ENCODE results near the gene AKR1E2. TPM values are rescaled to one million over a fixed set of nuclear protein-coding genes. Genes with fewer than 3 reads are reported as not detected.

Gene AKR1E2
- 0.37 and 1.2 TPM in 2 replicates for total RNA-seq (2014; rRNA removed; shearing (Covaris generic); ENCODE audit: low replicate concordance)

GRCh38 chr10:4825868-4826791, at the start of gene AKR1E2:
Gene AKR1E2, plus strand, starts transcription at chr10:4826207. Its CDS starts 118 bp downstream, at chr10:4826325.
- peak within 1 kb of the TSS; percentile 48 for H3K4me3 ChIP-seq
- no peaks in the 10 kb centered on the region for H3K36me3 ChIP-seq
- no peaks in the 10 kb centered on the region for H3K9me3 ChIP-seq
- peak; percentile 86 for DNase-seq
- H3K27me3 ChIP-seq = no peaks in the 10 kb centered on the region

GRCh38 chr10:4776234-4776638, 49.8 kb upstream of the AKR1E2 start:
- DNase-seq = no peak

GRCh38 chr10:4778761-4779160, 47.2 kb upstream of the AKR1E2 start:
- Histone ChIP-seq H3K27me3 (no peaks in the 10 kb centered on the region), H3K4me3 (no peak overlapping the region), H3K36me3 (no peaks in the 10 kb centered on the region), H3K9me3 (no peaks in the 10 kb centered on the region)
- DNase-seq = no peak

More at GRCh38 chr10:4776234-4776638, 49.8 kb upstream of the AKR1E2 start:
- H3K9me3 ChIP-seq = no peaks in the 10 kb centered on the region
- H3K27me3 ChIP-seq = no peaks in the 10 kb centered on the region
- no peaks in the 10 kb centered on the region for H3K36me3 ChIP-seq
- H3K4me3 ChIP-seq = no peak overlapping the region

GRCh38 chr10:4780091-4780490, 45.9 kb upstream of the AKR1E2 start:
- Histone ChIP-seq H3K4me3 (no peak overlapping the region), H3K27me3 (no peaks in the 10 kb centered on the region), H3K9me3 (no peaks in the 10 kb centered on the region), H3K36me3 (no peaks in the 10 kb centered on the region)
- DNase-seq = no peak

GRCh38 chr10:4780782-4781181, 45.2 kb upstream of the AKR1E2 start:
- Histone ChIP-seq H3K27me3 (no peaks in the 10 kb centered on the region), H3K36me3 (no peaks in the 10 kb centered on the region), H3K4me3 (no peak overlapping the region), H3K9me3 (no peaks in the 10 kb centered on the region; the same call in 1 of the 2 replicates)
- no peak for DNase-seq

- no peak for DNase-seq
- Histone ChIP-seq H3K4me3 (no peak overlapping the region), H3K9me3 (peaks cover 9% of the 10 kb centered on the region), H3K27me3 (no peaks in the 10 kb centered on the region), H3K36me3 (no peaks in the 10 kb centered on the region)
Measured at GRCh38 chr10:4781955-4782354, 44.1 kb upstream of the AKR1E2 start.

GRCh38 chr10:4784667-4785333, 41.2 kb upstream of the AKR1E2 start:
- H3K27me3 ChIP-seq = no peaks in the 10 kb centered on the region
- peaks cover 9% of the 10 kb centered on the region for H3K9me3 ChIP-seq
- no peak for DNase-seq
- no peaks in the 10 kb centered on the region for H3K36me3 ChIP-seq
- no peak overlapping the region for H3K4me3 ChIP-seq

- Histone ChIP-seq H3K9me3 (peaks cover 9% of the 10 kb centered on the region), H3K27me3 (no peaks in the 10 kb centered on the region), H3K36me3 (no peaks in the 10 kb centered on the region), H3K4me3 (no peak overlapping the region)
- no peak for DNase-seq
Measured at GRCh38 chr10:4786043-4786839, 39.8 kb upstream of the AKR1E2 start.

GRCh38 chr10:4790045-4790444, 36.0 kb upstream of the AKR1E2 start:
- no peak for DNase-seq
- peaks cover 9% of the 10 kb centered on the region for H3K9me3 ChIP-seq
- no peak overlapping the region for H3K4me3 ChIP-seq
- no peaks in the 10 kb centered on the region for H3K36me3 ChIP-seq
- no peaks in the 10 kb centered on the region for H3K27me3 ChIP-seq

- DNase-seq = no peak
- no peak overlapping the region for H3K4me3 ChIP-seq
Measured at GRCh38 chr10:4790922-4791321, 35.1 kb upstream of the AKR1E2 start.

GRCh38 chr10:4792381-4792780, 33.6 kb upstream of the AKR1E2 start:
- Histone ChIP-seq H3K4me3 (no peak overlapping the region), H3K36me3 (no peaks in the 10 kb centered on the region), H3K9me3 (no peaks in the 10 kb centered on the region; the same call in 1 of the 2 replicates), H3K27me3 (no peaks in the 10 kb centered on the region)
- no peak for DNase-seq

More at GRCh38 chr10:4790922-4791321, 35.1 kb upstream of the AKR1E2 start:
- H3K9me3 ChIP-seq = peaks cover 9% of the 10 kb centered on the region
- no peaks in the 10 kb centered on the region for H3K36me3 ChIP-seq
- H3K27me3 ChIP-seq = no peaks in the 10 kb centered on the region

GRCh38 chr10:4801405-4801804, 24.6 kb upstream of the AKR1E2 start:
- no peaks in the 10 kb centered on the region for H3K36me3 ChIP-seq
- no peak overlapping the region for H3K4me3 ChIP-seq
- no peaks in the 10 kb centered on the region for H3K27me3 ChIP-seq

GRCh38 chr10:4802711-4803487, 23.1 kb upstream of the AKR1E2 start:
- H3K9me3 ChIP-seq = no peaks in the 10 kb centered on the region
- no peaks in the 10 kb centered on the region for H3K27me3 ChIP-seq
- H3K36me3 ChIP-seq = no peaks in the 10 kb centered on the region
- no peak overlapping the region for H3K4me3 ChIP-seq
- DNase-seq = no peak

More at GRCh38 chr10:4801405-4801804, 24.6 kb upstream of the AKR1E2 start:
- DNase-seq = no peak
- H3K9me3 ChIP-seq = no peaks in the 10 kb centered on the region

- Histone ChIP-seq H3K36me3 (no peaks in the 10 kb centered on the region), H3K9me3 (no peaks in the 10 kb centered on the region), H3K27me3 (no peaks in the 10 kb centered on the region), H3K4me3 (no peak overlapping the region)
- no peak for DNase-seq
Measured at GRCh38 chr10:4803822-4804221, 22.2 kb upstream of the AKR1E2 start.

- no peaks in the 10 kb centered on the region for H3K36me3 ChIP-seq
- no peak for DNase-seq
- H3K27me3 ChIP-seq = no peaks in the 10 kb centered on the region
- H3K9me3 ChIP-seq = no peaks in the 10 kb centered on the region
- H3K4me3 ChIP-seq = no peak overlapping the region
Measured at GRCh38 chr10:4804465-4804864, 21.5 kb upstream of the AKR1E2 start.

GRCh38 chr10:4806534-4806933, 19.5 kb upstream of the AKR1E2 start:
- H3K9me3 ChIP-seq = no peaks in the 10 kb centered on the region
- H3K4me3 ChIP-seq = no peak overlapping the region
- DNase-seq = no peak
- no peaks in the 10 kb centered on the region for H3K36me3 ChIP-seq
- H3K27me3 ChIP-seq = no peaks in the 10 kb centered on the region
